KMS-11 (cell line): ENCODE measurements around the gene C16orf87.

Experiments
- H2AFZ ChIP-seq: fragments of 200-600 bp; sonication (generic); 2 replicates; pipeline ENCODE4 v1.6.1; 2016; ENCODE audit warnings: antibody characterized with exemption, mixed run types, low read depth
- H3K27ac ChIP-seq: fragments of 200-600 bp; sonication (generic); 2 replicates; pipeline ENCODE4 v1.6.1; 2016; ENCODE audit warnings: mild to moderate bottlenecking, mixed run types
- H3K27me3 ChIP-seq: fragments of 200-600 bp; sonication (generic); 2 replicates; pipeline ENCODE4 v1.6.1; 2017; ENCODE audit warnings: mild to moderate bottlenecking, low read depth, mixed run types, moderate library complexity; ENCODE audit not compliant: insufficient read depth
- H3K36me3 ChIP-seq: fragments of 200-600 bp; sonication (generic); 2 replicates; pipeline ENCODE4 v1.6.1; 2017; ENCODE audit warnings: mild to moderate bottlenecking, mixed run types; ENCODE audit not compliant: insufficient read depth
- H3K4me1 ChIP-seq: fragments of 200-600 bp; sonication (generic); 2 replicates; pipeline ENCODE4 v1.6.1; 2016; ENCODE audit warnings: mild to moderate bottlenecking, low read depth, mixed run types; ENCODE audit not compliant: poor library complexity, severe bottlenecking
- H3K4me2 ChIP-seq: fragments of 200-600 bp; sonication (generic); 2 replicates; pipeline ENCODE4 v1.7.0; 2016; ENCODE audit warnings: mild to moderate bottlenecking, mixed run types
- H3K4me3 ChIP-seq: fragments of 200-600 bp; sonication (generic); IDR thresholded peaks from 2 replicates; pipeline ENCODE4 v1.6.1; 2017; ENCODE audit warnings: low read depth, low read length, mixed read lengths; ENCODE audit not compliant: insufficient read depth
- H3K79me2 ChIP-seq: fragments of 200-600 bp; sonication (generic); 2 replicates; pipeline ENCODE4 v1.6.1; 2016; ENCODE audit warnings: low read depth, mixed run types; ENCODE audit not compliant: insufficient read depth
- H3K9ac ChIP-seq: fragments of 200-600 bp; sonication (generic); 2 replicates; pipeline ENCODE4 v1.6.1; 2016; ENCODE audit warnings: mild to moderate bottlenecking, mixed run types
- H4K20me1 ChIP-seq: fragments of 200-600 bp; sonication (generic); 2 replicates; pipeline ENCODE4 v1.6.1; 2016; ENCODE audit warnings: mild to moderate bottlenecking, mixed run types; ENCODE audit not compliant: insufficient read depth
- TF ChIP-seq, protein P1 (sequence below): fragments of 200-600 bp; sonication (generic); conservative IDR thresholded peaks from 2 replicates; pipeline ENCODE4 v1.6.1; 2017; ENCODE audit warnings: low read depth, mild to moderate bottlenecking, antibody characterized with exemption, low read length, moderate library complexity, mixed read lengths

C16orf87 gene

DNA sequence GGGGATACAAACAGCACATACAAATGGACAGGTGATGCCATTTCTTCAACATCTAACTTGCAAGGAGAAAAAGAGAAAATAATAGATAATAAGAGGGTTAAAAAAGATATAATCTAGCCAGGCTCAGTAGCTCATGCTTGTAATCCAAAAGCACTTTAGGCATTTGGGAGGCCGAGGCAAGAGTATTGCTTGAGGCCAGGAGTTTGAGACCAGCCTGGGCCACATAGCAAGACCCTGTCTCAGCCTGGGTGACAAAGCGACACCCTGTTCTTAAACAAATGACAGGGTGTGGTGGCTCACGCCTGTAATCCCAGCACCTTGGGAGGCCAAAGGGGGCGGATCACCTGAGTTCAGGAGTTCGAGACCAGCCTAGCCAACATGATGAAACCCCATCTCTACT is 19.3 kb downstream of the C16orf87 start:
- no peak overlapping the region for H3K4me2 ChIP-seq
- no peaks in the 10 kb centered on the region for H3K4me1 ChIP-seq
- peaks cover 34% of the 10 kb centered on the region for H3K79me2 ChIP-seq
- no peaks in the 10 kb centered on the region for H4K20me1 ChIP-seq
- no peak overlapping the region for H3K9ac ChIP-seq
- H2AFZ ChIP-seq = no peak overlapping the region
- no peaks in the 10 kb centered on the region for H3K36me3 ChIP-seq
- no peaks in the 10 kb centered on the region for H3K27me3 ChIP-seq
- H3K27ac ChIP-seq = no peak overlapping the region
- H3K4me3 ChIP-seq = no peak overlapping the region
- TF ChIP-seq, protein P1, sequence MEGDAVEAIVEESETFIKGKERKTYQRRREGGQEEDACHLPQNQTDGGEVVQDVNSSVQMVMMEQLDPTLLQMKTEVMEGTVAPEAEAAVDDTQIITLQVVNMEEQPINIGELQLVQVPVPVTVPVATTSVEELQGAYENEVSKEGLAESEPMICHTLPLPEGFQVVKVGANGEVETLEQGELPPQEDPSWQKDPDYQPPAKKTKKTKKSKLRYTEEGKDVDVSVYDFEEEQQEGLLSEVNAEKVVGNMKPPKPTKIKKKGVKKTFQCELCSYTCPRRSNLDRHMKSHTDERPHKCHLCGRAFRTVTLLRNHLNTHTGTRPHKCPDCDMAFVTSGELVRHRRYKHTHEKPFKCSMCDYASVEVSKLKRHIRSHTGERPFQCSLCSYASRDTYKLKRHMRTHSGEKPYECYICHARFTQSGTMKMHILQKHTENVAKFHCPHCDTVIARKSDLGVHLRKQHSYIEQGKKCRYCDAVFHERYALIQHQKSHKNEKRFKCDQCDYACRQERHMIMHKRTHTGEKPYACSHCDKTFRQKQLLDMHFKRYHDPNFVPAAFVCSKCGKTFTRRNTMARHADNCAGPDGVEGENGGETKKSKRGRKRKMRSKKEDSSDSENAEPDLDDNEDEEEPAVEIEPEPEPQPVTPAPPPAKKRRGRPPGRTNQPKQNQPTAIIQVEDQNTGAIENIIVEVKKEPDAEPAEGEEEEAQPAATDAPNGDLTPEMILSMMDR = no peak

DNA sequence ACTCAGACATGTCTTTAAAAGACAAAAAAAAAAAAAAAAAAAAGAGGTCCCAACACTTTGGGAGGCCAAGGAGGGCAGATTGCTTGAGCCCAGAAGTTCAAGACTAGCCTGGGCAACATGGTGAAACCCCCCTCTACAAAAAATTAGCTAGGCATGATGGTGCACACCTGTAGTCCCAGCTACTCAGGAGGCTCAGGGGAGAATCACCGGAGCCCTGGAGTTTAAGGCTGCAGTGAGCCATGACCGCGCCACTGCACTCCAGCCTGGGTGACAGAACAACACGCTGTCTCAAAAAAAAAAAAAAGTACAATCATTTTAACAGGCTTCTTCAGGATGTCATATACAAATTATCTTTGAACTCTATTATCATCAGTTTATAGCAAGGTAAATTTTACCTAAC is 22.0 kb downstream of the C16orf87 start:
- peaks cover 14% of the 10 kb centered on the region for H3K79me2 ChIP-seq
- H3K27me3 ChIP-seq = no peaks in the 10 kb centered on the region
- TF ChIP-seq, protein P1 = no peak
- H3K27ac ChIP-seq = no peak overlapping the region
- no peak overlapping the region for H2AFZ ChIP-seq
- H4K20me1 ChIP-seq = no peaks in the 10 kb centered on the region
- no peaks in the 10 kb centered on the region for H3K4me1 ChIP-seq
- H3K9ac ChIP-seq = no peak overlapping the region
- no peak overlapping the region for H3K4me2 ChIP-seq
- H3K4me3 ChIP-seq = no peak overlapping the region
- no peaks in the 10 kb centered on the region for H3K36me3 ChIP-seq

GRCh38 chr16:46807336-46807735 is 23.6 kb downstream of the C16orf87 start:
- no peaks in the 10 kb centered on the region for H3K4me1 ChIP-seq
- no peak overlapping the region for H2AFZ ChIP-seq
- no peak overlapping the region for H3K4me3 ChIP-seq
- peaks cover 9% of the 10 kb centered on the region; the same call in 1 of the 2 replicates for H3K79me2 ChIP-seq
- H3K27me3 ChIP-seq = no peaks in the 10 kb centered on the region
- no peak overlapping the region for H3K4me2 ChIP-seq
- TF ChIP-seq, protein P1 = no peak
- H4K20me1 ChIP-seq = no peaks in the 10 kb centered on the region
- no peak overlapping the region for H3K9ac ChIP-seq
- no peaks in the 10 kb centered on the region for H3K36me3 ChIP-seq
- H3K27ac ChIP-seq = no peak overlapping the region

- Histone ChIP-seq H3K79me2 (0 out of 2 replicates have a peak, but pooled peaks cover 8% of the 10 kb centered on the region), H2AFZ (no peak overlapping the region), H3K4me1 (no peaks in the 10 kb centered on the region), H3K4me3 (no peak overlapping the region), H4K20me1 (no peaks in the 10 kb centered on the region), H3K4me2 (no peak overlapping the region), H3K36me3 (no peaks in the 10 kb centered on the region), H3K9ac (no peak overlapping the region), H3K27me3 (no peaks in the 10 kb centered on the region), H3K27ac (no peak overlapping the region)
- TF ChIP-seq, protein P1 = no peak
These were observed 27.6 kb downstream of the C16orf87 start for GRCh38 chr16:46803373-46803772.
